Measurements from ENCODE around the gene FAM13A. TPM values are rescaled to one million over a fixed set of nuclear protein-coding genes. Genes with fewer than 3 reads are reported as not detected.
"Not testable (repeated sequence)": the region's sequence is repeated elsewhere in the genome, so short reads cannot be mapped to it uniquely, and the experiment has no call there.

The FAM13A gene
- total and polyA plus RNA-seq, 8 donors: 6.0 to 132 (median 45.7) TPM

DNA sequence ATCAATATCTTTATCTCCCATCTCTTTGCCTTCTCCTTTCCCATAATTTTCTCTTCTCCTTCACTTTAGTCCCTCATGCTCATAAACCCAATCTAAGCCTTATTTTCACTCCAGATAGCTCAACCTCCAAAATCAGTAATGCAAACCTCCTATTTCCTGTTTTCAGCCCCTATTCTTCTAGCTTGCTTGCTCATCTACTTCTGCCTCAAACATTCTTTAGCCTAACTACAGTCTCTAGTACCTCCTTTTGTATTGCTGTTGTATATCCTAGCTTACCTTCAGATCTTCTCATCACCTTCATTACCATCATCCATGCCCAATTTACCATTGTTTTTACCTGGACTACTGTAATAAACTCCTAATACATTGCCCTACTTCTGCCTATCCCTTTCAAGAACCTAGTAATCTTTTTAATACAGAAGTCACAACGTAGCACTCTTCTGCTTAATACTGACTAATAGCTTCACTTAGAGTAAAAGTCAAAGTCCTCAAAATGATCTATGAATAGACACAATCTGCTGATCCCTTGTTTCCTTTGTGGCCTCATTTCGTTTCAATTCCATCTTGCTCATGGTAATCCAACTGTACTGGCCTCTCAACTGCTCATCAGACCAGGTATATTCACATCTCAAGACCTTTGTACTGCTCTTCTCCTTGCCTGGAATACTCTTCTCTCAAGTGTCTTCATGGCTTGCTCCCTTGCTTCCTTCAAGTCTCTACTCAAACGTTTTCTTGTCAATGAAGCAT, 123.4 kb downstream of the FAM13A start:
- no peak overlapping the region for H3K27ac ChIP-seq
- peaks cover 0 to 5% (median 0%) of the 10 kb centered on the region in 4 donors for H3K36me3 ChIP-seq
- H3K9me3 ChIP-seq: no peaks in the 10 kb centered on the region
- WGBS, 5 donors: 54 to 78% (median 68%) methylated on average over 3 of the region's 3 CpGs
- H3K4me1 ChIP-seq: peaks cover 0 to 1% (median 0%) of the 10 kb centered on the region in 4 donors
- DNase-seq: no peak
- no peaks in the 10 kb centered on the region for H3K27me3 ChIP-seq
- intact Hi-C loops (cut with DNase I; ENCODE audit: low total_unique reads): no loop called here
- TF ChIP-seq EP300 (IDR thresholded peaks at IDR 0.05) (no peak), POLR2AphosphoS5 (IDR thresholded peaks at IDR 0.05) (no peak), POLR2A (IDR thresholded peaks at IDR 0.05) (no peak)
- TF ChIP-seq, protein P1, sequence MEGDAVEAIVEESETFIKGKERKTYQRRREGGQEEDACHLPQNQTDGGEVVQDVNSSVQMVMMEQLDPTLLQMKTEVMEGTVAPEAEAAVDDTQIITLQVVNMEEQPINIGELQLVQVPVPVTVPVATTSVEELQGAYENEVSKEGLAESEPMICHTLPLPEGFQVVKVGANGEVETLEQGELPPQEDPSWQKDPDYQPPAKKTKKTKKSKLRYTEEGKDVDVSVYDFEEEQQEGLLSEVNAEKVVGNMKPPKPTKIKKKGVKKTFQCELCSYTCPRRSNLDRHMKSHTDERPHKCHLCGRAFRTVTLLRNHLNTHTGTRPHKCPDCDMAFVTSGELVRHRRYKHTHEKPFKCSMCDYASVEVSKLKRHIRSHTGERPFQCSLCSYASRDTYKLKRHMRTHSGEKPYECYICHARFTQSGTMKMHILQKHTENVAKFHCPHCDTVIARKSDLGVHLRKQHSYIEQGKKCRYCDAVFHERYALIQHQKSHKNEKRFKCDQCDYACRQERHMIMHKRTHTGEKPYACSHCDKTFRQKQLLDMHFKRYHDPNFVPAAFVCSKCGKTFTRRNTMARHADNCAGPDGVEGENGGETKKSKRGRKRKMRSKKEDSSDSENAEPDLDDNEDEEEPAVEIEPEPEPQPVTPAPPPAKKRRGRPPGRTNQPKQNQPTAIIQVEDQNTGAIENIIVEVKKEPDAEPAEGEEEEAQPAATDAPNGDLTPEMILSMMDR (IDR thresholded peaks at IDR 0.05): no peak
- H3K4me3 ChIP-seq: no peak overlapping the region

DNA sequence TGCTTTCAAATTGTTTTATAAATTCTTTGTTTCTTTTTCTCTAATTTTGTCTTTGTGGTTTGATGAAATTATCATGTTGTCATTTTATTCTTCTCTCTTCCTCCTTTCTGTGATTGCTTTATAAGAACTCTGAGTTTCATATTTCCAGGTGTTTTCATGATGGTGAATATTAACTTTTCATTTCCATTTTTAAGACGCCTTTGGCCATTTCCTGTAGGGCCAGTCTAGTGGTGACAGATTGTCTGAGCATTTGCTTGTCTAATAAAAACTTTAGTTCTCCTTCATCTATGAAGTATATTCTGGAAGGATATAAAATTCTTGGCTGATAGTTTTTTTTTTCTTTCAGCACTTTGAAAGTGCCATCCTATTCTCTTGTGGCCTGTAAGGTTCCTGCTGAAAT, 128.1 kb downstream of the FAM13A start:
- H3K4me3 ChIP-seq: no peak overlapping the region
- H3K27ac ChIP-seq: no peak overlapping the region
- intact Hi-C loops (cut with DNase I; ENCODE audit: low total_unique reads): no loop called here
- 63 to 89% (median 80%) methylated on average over 1 of the region's 1 CpG for WGBS, 5 donors
- H3K36me3 ChIP-seq: no peaks in the 10 kb centered on the region
- H3K4me1 ChIP-seq: peaks cover 0 to 5% (median 0%) of the 10 kb centered on the region in 4 donors
- TF ChIP-seq POLR2AphosphoS5 (IDR thresholded peaks at IDR 0.05) (no peak), POLR2A (IDR thresholded peaks at IDR 0.05) (no peak), EP300 (IDR thresholded peaks at IDR 0.05) (no peak)
- TF ChIP-seq, protein P1 (IDR thresholded peaks at IDR 0.05): no peak
- no peaks in the 10 kb centered on the region for H3K27me3 ChIP-seq
- DNase-seq: no peak
- no peaks in the 10 kb centered on the region for H3K9me3 ChIP-seq

DNA sequence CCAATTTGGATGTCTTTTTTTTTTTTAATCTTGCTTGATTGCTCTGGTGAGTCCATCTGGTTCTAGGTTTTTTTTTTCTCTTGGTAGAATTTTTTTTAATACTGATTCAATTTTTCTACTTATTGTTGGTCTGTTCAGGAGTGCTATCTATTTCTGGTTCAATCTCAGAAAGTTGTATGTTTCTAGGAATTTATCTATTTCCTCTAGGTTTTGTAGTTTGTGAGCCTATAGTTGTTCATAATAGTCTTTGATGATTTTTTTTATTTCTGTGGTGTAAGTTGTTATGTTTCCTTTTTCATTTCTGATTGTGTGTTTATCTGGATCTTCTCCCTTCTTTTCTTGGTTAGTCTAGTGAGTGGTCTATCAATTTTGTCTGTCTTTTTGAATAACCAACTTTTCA, 129.6 kb downstream of the FAM13A start:
- H3K9me3 ChIP-seq: no peaks in the 10 kb centered on the region
- H3K4me3 ChIP-seq: no peak overlapping the region
- H3K4me1 ChIP-seq: peaks cover 0 to 5% (median 0%) of the 10 kb centered on the region in 4 donors
- intact Hi-C loops (cut with DNase I; ENCODE audit: low total_unique reads): no loop called here
- H3K36me3 ChIP-seq: no peaks in the 10 kb centered on the region
- no peaks in the 10 kb centered on the region for H3K27me3 ChIP-seq
- no peak overlapping the region for H3K27ac ChIP-seq
- TF ChIP-seq EP300 (IDR thresholded peaks at IDR 0.05): no peak
- no peak for DNase-seq

DNA sequence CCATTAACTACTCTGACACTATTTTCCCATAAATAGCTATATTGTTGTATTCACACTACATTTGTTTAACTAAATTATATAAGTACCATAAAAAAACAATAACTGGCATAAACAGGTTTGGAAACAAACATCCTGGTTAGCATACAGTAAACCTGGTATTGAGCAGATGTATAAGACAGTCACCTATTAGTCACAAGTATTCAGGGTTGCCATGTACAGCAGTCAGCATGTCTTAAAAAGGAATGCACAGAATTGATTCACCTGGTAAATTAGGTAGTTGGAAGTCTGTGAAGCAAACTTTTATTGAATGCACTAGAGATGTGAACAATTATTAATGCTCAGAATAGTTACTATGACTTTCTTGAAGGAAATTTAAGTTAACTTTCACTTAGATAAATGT, 137.9 kb downstream of the FAM13A start:
- DNase-seq: no peak
- no peaks in the 10 kb centered on the region for H3K27me3 ChIP-seq
- H3K4me3 ChIP-seq: no peak overlapping the region
- no peaks in the 10 kb centered on the region for H3K9me3 ChIP-seq
- TF ChIP-seq POLR2A (IDR thresholded peaks at IDR 0.05) (no peak), EP300 (IDR thresholded peaks at IDR 0.05) (no peak), POLR2AphosphoS5 (IDR thresholded peaks at IDR 0.05) (no peak)
- TF ChIP-seq, protein P1 (IDR thresholded peaks at IDR 0.05): no peak
- no peak overlapping the region for H3K27ac ChIP-seq
- no peaks in the 10 kb centered on the region for H3K36me3 ChIP-seq
- intact Hi-C loops (cut with DNase I; ENCODE audit: low total_unique reads): no loop called here
- H3K4me1 ChIP-seq: no peaks in the 10 kb centered on the region

DNA sequence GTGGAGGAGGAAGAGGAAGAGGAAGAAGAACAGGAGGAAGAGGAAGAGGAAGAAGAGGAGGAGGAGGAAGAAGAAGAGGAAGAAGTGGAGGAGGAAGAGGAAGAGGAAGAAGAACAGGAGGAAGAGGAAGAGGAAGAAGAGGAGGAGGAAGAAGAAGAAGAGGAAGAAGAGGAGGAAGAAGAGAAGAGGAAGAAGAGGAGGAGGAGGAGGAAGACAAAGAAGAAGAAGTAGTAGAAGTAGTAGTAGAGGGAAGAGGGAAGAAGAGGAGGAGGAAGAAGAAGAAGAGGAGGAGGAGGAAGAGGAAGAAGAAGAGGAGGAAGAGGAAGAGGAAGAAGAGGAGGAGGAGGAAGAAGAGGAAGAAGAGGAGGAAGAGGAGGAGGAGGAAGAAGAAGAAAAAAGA, 143.8 kb downstream of the FAM13A start:
- H3K4me3 ChIP-seq; DNase-seq; H3K9me3 ChIP-seq; H3K27me3 ChIP-seq; intact Hi-C loops (cut with DNase I; ENCODE audit: low total_unique reads); H3K36me3 ChIP-seq; H3K27ac ChIP-seq; H3K4me1 ChIP-seq: not testable (repeated sequence)
